ENCODE data around the gene SLC4A5. TPM values are rescaled to one million over a fixed set of nuclear protein-coding genes. Genes with fewer than 3 reads are reported as not detected.

SLC4A5 gene
- total RNA-seq, 1 donor from 2014 or later = 1.8 TPM

DNA sequence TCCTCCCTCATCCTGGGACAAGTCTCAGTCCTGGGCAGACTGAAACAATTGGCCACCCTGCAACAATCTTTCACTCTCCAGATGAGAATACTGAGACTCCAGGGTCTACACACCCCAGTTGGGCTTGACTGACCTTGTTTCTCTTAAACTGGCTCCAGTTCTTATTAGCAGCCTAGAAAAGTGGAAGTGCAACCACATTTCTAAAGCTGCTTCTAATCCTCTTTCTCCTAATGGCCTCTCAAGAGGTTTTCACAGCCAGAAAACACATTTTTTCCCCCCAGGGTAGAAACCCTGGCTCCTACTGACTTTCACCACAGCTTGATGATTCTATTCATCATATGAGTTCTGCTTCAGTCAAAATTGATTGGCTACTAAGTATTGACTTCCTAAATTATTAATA, 45.8 kb downstream of the SLC4A5 start:
- DNase-seq (ENCODE audit: low spot score) = no peak
- Mint-ChIP-seq H3K27ac (no peak overlapping the region), H3K4me3 (ENCODE audit: low read depth) (no peak overlapping the region), H3K4me1 (ENCODE audit: low read depth) (no peaks in the 10 kb centered on the region), H3K36me3 (ENCODE audit: low read depth) (no peaks in the 10 kb centered on the region), H3K27me3 (ENCODE audit: low read depth) (no peaks in the 10 kb centered on the region), H3K9me3 (no peaks in the 10 kb centered on the region)
- intact Hi-C loops (cut with micrococcal nuclease) = no loop called here

DNA sequence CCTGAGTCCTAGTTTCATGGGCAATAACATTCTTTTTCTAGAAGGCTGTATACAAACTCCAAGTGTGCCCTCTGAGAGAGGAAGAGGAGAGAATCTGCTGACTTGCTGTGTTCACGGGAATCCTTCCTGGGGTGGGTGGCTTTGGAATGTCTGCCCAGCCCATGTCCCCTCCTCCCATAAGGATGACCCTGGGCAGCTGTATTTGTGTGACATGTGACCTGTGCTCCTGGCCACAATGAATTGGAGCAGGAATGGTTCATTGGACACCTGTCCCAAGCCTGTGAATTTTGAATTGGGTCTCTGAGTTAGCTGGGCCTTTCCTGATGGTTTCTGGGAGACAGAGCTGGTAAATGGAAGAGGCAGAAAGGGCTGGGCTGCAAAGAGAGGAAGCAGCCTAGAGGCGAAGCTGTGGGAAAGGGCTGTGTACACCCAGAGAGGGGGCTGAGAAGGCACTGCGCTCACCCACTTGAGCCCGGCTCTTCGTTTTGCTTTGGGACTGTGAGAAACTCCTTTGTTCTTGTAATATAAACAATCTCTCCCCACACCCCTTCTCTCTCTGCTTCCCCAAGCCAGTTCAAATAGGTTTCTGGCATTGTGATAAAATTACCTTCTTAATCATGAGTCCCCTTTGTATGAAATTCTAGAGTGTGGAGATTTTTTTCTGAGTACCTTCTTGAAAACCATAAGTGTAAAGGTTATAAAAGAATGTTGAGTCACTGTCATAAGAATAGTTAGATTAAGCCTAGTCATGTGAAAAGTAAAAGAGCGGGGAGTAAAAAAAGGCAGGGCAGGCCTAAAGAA, 49.8 kb downstream of the SLC4A5 start:
- no peak for DNase-seq (ENCODE audit: low spot score)
- no peaks in the 10 kb centered on the region for H3K36me3 Mint-ChIP-seq (ENCODE audit: low read depth)
- H3K27me3 Mint-ChIP-seq (ENCODE audit: low read depth) = no peaks in the 10 kb centered on the region
- no peaks in the 10 kb centered on the region for H3K9me3 Mint-ChIP-seq
- no peak overlapping the region for H3K4me3 Mint-ChIP-seq (ENCODE audit: low read depth)
- no peak overlapping the region for H3K27ac Mint-ChIP-seq
- intact Hi-C loops (cut with micrococcal nuclease) = no loop called here
- H3K4me1 Mint-ChIP-seq (ENCODE audit: low read depth) = peaks cover 8% of the 10 kb centered on the region

DNA sequence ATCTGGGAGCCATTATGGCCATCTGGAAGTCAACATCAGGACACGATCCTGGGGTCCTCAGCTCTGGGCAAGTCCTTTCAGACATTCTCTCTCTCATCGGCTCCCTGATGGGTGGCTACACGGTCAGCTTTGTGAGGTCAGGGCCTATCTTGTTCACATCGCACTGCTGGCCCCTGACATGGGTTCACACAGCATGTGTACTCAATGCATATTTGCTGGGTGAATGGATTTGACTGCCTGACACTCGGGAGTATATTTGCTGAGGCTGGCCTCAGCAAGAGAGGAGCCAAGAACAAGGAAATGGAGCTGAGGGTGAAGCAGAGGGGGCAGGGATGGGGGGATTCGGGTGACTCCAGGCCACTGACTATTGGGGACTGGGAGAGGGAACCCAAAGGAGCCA, 50.5 kb downstream of the SLC4A5 start:
- H3K36me3 Mint-ChIP-seq (ENCODE audit: low read depth) = no peaks in the 10 kb centered on the region
- H3K27me3 Mint-ChIP-seq (ENCODE audit: low read depth) = no peaks in the 10 kb centered on the region
- no peak overlapping the region for H3K27ac Mint-ChIP-seq
- DNase-seq (ENCODE audit: low spot score) = no peak
- H3K4me1 Mint-ChIP-seq (ENCODE audit: low read depth) = peaks cover 8% of the 10 kb centered on the region
- intact Hi-C loops (cut with micrococcal nuclease) = no loop called here
- no peak overlapping the region for H3K4me3 Mint-ChIP-seq (ENCODE audit: low read depth)
- no peaks in the 10 kb centered on the region for H3K9me3 Mint-ChIP-seq

DNA sequence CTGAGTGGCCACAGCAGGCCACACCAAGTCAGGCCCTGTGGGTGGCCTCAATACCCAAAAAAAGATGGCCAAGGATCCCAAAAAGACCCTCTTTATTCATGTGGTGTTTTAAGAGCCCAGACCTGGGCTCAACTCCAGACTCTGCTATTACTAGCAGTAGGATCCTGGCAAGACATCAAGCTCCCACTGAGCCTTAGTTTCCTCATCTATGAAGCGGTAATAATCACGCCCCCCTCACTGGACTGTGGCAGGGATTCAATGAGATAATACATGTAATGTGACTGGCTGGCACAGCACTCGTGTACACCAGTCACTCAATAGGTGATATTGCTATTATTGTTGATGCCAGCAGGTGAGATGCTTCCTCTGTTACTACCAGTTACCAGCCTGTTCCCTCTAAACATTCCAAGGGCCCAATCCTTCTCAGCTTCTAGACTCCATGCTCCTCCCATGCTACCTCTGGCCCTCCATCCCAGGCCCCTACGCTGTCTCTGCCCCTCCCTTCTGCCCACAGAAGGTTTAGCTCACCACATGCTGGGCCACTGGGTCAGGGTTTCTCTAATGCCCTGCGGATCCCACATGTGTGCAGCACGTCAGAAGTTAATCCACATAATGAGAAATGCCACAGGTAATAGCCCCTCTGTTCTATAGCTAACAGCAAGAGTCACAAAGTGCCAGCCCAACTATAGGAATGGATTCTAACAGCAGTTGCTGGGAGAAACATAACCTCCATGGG, 51.2 kb downstream of the SLC4A5 start:
- H3K4me3 Mint-ChIP-seq (ENCODE audit: low read depth) = no peak overlapping the region
- DNase-seq (ENCODE audit: low spot score) = no peak
- intact Hi-C loops (cut with micrococcal nuclease) = no loop called here
- no peaks in the 10 kb centered on the region for H3K9me3 Mint-ChIP-seq
- no peaks in the 10 kb centered on the region for H3K27me3 Mint-ChIP-seq (ENCODE audit: low read depth)
- peaks cover 8% of the 10 kb centered on the region for H3K4me1 Mint-ChIP-seq (ENCODE audit: low read depth)
- no peak overlapping the region for H3K27ac Mint-ChIP-seq
- H3K36me3 Mint-ChIP-seq (ENCODE audit: low read depth) = no peaks in the 10 kb centered on the region

DNA sequence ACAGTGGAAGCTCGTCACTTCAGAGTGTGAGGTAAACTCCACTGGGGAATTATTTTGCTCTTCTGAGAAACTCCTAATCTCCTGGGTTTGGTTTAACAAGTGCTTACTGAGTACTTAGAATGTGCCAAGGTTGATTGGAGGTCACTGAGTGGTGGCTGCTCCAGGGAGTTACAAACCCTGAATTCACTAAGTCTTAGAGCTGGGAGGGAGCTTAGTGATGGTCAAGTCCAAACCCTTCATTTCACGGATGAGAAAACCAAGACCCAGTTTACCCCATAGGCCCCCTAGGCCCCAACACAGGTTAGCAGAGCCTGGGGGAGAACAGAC, 52.0 kb downstream of the SLC4A5 start:
- Mint-ChIP-seq H3K4me1 (ENCODE audit: low read depth) (peaks cover 8% of the 10 kb centered on the region), H3K27me3 (ENCODE audit: low read depth) (no peaks in the 10 kb centered on the region), H3K9me3 (no peaks in the 10 kb centered on the region), H3K36me3 (ENCODE audit: low read depth) (no peaks in the 10 kb centered on the region), H3K4me3 (ENCODE audit: low read depth) (no peak overlapping the region), H3K27ac (no peak overlapping the region)
- intact Hi-C loops (cut with micrococcal nuclease) = no loop called here
- no peak for DNase-seq (ENCODE audit: low spot score)

DNA sequence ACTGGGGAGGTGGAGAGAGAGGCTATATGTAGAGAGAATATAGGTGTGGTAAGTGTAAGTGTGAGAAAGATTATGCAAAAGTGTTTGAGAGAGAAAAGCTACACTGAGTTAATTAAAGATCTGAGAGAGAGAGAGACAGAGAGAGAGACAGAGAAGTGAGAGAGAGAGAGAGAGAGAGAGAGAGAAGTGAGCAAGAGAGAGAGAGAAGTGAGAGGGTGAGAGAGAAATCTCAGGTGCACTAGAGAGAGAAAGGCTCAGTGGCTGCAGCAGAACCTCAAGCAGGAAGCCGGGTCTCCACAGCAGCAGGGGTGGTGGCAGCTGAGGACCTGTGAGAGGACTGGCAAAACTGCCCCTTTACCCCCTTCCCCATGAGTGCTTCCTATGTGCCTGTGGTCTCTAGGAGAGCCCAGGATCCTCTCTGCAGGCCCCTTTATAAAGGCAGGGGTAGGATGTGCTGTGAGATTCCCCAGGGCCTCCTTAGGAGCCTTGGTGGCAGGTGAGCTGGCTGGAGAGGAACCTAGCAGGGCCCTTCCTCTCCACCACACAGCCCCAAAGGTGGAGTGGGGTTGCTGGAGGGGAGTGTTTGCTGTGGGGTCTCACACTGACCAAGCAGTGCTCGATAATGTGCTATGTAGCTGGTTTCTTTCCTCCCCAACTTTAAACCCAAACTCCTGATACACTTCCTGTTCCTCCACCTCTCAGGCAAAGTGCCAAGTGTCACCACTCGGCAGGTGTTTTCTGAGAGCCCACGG, 52.6 kb downstream of the SLC4A5 start:
- Mint-ChIP-seq H3K4me3 (ENCODE audit: low read depth) (no peak overlapping the region), H3K27ac (peak overlapping the region; percentile 33), H3K9me3 (no peaks in the 10 kb centered on the region), H3K36me3 (ENCODE audit: low read depth) (no peaks in the 10 kb centered on the region), H3K27me3 (ENCODE audit: low read depth) (no peaks in the 10 kb centered on the region), H3K4me1 (ENCODE audit: low read depth) (peaks cover 8% of the 10 kb centered on the region)
- peak; percentile 16 for DNase-seq (ENCODE audit: low spot score)
- intact Hi-C loops (cut with micrococcal nuclease) = no loop called here

DNA sequence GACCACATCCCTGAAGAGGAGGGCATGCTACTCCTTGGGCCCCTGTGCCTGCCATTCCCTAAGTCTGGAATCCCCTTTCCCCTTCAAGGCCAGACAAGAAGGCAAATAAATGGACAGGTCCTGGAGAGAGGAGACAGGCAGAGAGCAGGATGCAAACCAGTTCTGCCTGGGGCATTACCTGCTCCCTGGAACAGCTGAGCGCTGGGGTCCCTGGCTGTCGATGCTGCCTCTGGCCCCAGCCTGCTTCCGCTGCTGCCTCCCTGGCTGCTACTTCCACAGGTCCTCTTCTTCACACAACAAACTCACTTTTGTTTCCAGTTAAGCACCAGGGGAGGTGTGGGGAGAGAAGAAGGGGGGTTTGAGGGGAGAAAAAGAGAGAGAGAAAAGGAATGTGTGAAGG, 53.1 kb downstream of the SLC4A5 start:
- intact Hi-C loops (cut with micrococcal nuclease) = no loop called here
- Mint-ChIP-seq H3K4me3 (ENCODE audit: low read depth) (no peak overlapping the region), H3K36me3 (ENCODE audit: low read depth) (no peaks in the 10 kb centered on the region), H3K27ac (no peak overlapping the region), H3K27me3 (ENCODE audit: low read depth) (no peaks in the 10 kb centered on the region), H3K9me3 (no peaks in the 10 kb centered on the region), H3K4me1 (ENCODE audit: low read depth) (peaks cover 8% of the 10 kb centered on the region)
- DNase-seq (ENCODE audit: low spot score) = no peak

DNA sequence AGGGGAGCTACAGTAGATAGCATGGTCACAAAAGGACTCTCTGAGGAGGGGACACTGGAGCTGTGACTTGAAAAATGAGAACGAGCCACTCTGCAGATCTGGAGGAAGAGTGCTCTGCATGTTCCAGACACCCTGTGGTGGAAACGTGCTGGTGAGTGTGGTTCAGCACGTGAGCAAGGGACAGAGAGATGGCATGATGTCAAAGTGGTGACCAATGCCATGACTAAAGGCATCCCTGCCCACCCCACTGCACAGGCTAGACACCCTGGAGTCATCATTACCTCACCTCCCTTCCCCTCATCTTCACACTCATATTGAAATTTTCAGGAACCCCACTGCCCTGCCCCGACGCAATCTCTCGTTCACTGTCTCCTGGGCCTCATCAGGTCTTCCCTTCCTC, 56.5 kb downstream of the SLC4A5 start:
- H3K4me3 Mint-ChIP-seq (ENCODE audit: low read depth) = no peak overlapping the region
- H3K36me3 Mint-ChIP-seq (ENCODE audit: low read depth) = no peaks in the 10 kb centered on the region
- H3K4me1 Mint-ChIP-seq (ENCODE audit: low read depth) = peaks cover 8% of the 10 kb centered on the region
- no peaks in the 10 kb centered on the region for H3K27me3 Mint-ChIP-seq (ENCODE audit: low read depth)
- H3K27ac Mint-ChIP-seq = no peak overlapping the region
- DNase-seq (ENCODE audit: low spot score) = no peak
- no peaks in the 10 kb centered on the region for H3K9me3 Mint-ChIP-seq
- intact Hi-C loops (cut with micrococcal nuclease) = no loop called here

DNA sequence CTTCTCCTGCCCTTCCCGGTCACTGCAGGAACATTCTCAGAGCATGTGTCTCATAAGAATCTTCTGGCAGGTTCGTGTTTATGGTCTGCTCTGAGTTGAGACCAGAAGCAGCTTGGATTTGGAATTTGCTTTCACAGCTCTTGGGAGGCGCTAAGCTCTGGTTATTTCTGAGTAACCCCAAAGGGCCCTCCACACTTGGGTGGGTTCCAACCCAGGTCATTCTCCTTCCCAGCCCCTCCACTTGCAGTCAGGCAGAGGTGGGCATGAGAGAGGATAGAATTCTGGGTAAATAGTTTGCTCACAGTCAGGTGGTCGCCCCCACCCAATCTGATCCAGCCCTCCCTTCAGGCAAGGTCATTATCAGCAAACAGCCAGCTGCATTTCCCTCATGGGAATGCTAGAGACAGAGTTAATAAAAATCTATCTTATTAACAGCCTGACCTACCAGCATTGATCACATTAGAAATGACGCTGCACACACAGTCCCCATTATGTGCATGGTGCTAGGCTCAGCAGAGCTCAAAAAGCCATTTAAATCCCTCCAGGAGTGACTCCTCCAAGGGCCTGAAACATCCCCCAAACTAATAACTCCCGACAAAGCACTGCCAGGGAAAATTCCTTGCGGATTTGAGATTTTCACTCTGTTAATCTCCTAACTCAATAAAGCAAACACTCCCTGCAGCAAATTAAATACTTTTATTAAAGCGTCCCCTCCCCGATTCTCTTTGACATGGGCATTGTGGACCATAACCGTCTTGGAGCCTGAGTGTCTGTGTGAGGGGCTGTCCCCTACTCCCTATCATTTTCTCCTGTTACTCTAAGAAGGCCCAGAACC, 61.9 kb downstream of the SLC4A5 start:
- H3K36me3 Mint-ChIP-seq (ENCODE audit: low read depth) = no peaks in the 10 kb centered on the region
- H3K9me3 Mint-ChIP-seq = no peaks in the 10 kb centered on the region
- intact Hi-C loops (cut with micrococcal nuclease) = no loop called here
- H3K27me3 Mint-ChIP-seq (ENCODE audit: low read depth) = peaks cover 28% of the 10 kb centered on the region
- H3K4me1 Mint-ChIP-seq (ENCODE audit: low read depth) = no peaks in the 10 kb centered on the region
- H3K27ac Mint-ChIP-seq = no peak overlapping the region
- DNase-seq (ENCODE audit: low spot score) = no peak
- H3K4me3 Mint-ChIP-seq (ENCODE audit: low read depth) = no peak overlapping the region

DNA sequence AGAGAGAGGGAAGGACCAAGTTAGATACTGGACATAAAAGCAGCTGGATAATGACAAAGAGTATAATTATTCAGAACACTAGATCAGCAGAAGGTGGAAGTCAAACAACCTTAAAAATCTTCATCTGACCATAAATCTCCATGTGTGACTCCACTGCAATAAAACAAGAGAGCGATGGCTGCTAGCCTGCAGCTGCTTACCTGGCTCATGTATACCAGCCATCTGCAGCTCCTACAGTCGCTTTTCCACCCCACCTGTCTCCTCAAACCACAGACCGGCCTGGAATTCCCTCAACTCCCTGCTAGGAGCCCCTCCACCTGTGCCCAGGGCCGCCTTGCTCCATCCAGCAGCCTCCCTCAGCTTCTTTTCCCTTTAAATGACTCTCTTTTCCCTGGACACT, 64.5 kb downstream of the SLC4A5 start:
- Mint-ChIP-seq H3K4me1 (ENCODE audit: low read depth) (peaks cover 2% of the 10 kb centered on the region), H3K27ac (no peak overlapping the region), H3K36me3 (ENCODE audit: low read depth) (no peaks in the 10 kb centered on the region), H3K9me3 (no peaks in the 10 kb centered on the region), H3K4me3 (ENCODE audit: low read depth) (no peak overlapping the region), H3K27me3 (ENCODE audit: low read depth) (peaks cover 31% of the 10 kb centered on the region)
- intact Hi-C loops (cut with micrococcal nuclease) = no loop called here
- DNase-seq (ENCODE audit: low spot score) = no peak

DNA sequence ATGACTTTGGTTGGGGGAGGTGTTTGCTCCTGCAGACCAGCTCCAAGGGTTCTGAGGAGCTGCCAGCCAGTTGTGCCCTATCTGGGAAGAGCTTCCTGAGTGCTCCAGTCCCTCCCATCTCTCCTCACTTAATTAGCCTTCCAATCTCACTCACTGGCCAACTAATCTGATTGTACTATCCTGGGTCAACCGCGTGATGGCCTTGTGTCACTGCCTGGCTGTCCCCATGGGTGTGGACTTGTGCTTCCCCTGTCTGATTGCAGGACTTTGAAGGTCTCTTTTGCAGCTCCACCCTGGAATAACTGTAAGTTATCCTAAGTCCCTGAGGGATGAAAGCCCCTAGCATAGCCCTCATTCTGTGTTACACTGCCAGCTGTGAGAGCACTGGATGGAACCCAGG, 65.0 kb downstream of the SLC4A5 start:
- peaks cover 2% of the 10 kb centered on the region for H3K4me1 Mint-ChIP-seq (ENCODE audit: low read depth)
- DNase-seq (ENCODE audit: low spot score) = no peak
- no peaks in the 10 kb centered on the region for H3K36me3 Mint-ChIP-seq (ENCODE audit: low read depth)
- peaks cover 31% of the 10 kb centered on the region for H3K27me3 Mint-ChIP-seq (ENCODE audit: low read depth)
- H3K4me3 Mint-ChIP-seq (ENCODE audit: low read depth) = no peak overlapping the region
- H3K9me3 Mint-ChIP-seq = no peaks in the 10 kb centered on the region
- intact Hi-C loops (cut with micrococcal nuclease) = no loop called here
- H3K27ac Mint-ChIP-seq = no peak overlapping the region

DNA sequence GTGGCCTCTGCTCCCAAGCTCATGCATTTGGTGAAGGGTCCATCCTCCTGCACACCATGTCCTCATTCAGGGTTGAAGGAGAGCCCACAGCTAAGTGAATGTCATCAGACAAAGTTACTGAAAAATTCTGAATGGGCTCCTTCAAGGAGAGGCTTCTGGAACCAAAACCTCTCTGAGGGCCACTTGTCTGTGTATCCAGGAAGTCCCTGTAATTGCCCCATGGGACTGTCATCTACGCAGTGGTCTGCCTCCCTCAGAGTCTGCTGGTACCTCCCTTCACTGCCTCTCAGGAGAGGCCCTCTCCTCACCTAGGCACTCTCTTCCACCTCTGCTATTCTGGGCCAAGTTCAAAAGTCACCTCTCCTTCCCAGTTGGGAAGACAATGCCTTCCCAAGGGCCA, 68.0 kb downstream of the SLC4A5 start:
- no peaks in the 10 kb centered on the region for H3K9me3 Mint-ChIP-seq
- H3K27ac Mint-ChIP-seq = no peak overlapping the region
- H3K36me3 Mint-ChIP-seq (ENCODE audit: low read depth) = no peaks in the 10 kb centered on the region
- H3K27me3 Mint-ChIP-seq (ENCODE audit: low read depth) = peaks cover 29% of the 10 kb centered on the region
- no peak overlapping the region for H3K4me3 Mint-ChIP-seq (ENCODE audit: low read depth)
- intact Hi-C loops (cut with micrococcal nuclease) = no loop called here
- DNase-seq (ENCODE audit: low spot score) = no peak
- H3K4me1 Mint-ChIP-seq (ENCODE audit: low read depth) = peaks cover 2% of the 10 kb centered on the region
